ELF-1 (cell line): Measurements from ENCODE around the gene TMEM97.

Experiments used
- DNase-seq: peaks from one replicate; pipeline ENCODE4 v3.0.0-alpha.2; 2016; ENCODE audit warnings: low read depth, low spot score

Gene TMEM97

DNA sequence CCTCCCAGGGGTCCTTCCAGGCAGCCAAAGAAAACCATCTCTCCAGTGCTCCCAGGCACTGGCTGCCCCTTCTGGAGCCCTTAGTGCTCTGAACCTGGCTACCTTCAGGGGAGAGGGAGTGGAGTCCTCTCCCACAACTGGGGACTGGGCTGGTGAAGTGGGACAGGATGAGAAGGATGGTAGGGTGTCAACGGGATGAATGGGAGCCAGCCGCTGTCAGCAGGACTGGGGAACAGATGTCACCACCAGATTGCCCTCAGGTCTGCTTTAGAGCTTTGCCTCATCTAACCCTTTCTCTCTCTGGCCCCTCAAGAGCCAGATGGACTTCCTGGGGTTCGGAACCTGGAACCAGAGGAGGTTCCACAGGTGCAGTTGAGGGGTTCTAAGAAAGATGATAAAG lies 46.5 kb downstream of the TMEM97 start:
- no peak for DNase-seq

DNA sequence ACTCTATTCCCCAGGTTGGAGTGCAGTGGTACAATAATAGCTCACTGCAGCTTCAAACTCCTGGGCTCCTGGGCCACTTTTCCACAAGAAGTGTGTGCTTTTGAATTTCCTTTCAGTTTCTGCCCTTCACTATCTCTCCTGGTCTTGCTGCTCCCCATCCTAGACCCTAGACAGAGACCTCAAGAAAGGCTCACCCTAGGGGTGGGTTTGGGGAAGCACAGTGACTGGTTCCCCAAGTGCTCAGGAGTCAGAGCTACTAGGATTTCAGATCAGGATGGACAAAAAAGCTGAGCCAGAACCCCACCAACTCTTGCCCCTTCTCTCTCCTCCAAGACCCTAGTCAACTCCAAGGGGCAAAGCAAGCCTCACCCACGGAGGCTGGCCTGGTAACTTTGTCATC lies 47.6 kb downstream of the TMEM97 start:
- DNase-seq = no peak

DNA sequence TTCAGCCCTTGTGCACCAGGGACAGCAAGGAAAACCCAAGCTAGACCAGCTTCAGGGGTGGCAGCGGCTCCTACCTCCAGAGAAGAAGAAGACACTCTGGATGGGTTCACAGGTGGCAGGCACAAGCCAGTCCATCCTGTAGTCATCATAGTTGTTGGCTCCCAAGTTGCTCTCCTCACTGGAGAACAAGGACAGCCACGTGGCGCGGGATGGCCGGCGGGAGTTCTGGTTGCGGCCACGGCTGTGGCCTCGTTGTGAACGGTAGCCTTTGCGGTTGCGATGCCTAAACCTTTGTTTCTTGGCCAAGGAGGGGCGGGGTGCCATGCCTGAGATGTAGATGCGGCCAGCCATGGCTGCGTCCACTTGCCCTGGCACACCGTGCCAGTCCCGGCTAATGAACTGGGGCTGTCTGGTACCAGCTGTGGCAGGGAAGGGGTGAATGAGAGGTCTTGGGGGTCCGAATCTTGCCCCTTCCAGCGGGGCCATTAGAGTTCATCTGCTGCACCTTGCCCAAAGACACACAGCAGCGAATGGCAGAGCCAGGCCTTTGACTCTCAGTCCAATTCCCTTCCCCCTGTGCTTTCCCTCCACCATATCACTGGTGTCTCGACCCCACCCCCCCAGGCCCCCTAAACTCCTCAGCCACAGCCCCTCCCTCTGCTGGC lies 48.8 kb downstream of the TMEM97 start:
- DNase-seq = no peak

DNA sequence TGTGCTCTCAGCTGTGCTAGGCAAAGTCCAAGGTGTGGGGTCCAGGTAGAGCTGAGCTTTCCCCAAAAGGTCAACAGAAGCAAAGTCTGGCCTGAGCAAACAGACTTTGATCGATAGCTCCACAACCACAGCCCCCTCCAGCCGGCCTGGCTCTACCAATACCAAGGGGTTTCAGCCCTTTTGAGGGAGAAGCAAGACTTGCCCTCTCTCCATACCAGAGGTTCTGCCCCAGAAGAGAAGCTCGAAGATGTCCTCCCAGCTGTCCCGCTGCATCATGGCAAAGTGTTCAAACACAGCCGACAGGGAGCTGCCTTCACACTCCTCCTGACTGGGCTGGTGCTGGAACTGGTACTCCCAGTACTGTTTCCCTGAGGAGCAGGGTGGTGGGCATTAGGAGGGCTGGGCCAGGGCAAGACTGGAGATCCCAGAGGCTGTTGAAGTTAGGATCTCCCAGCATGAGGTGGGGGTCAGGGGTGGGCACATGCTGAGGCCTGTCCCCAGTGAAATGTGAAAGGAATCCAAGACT lies 49.4 kb downstream of the TMEM97 start:
- DNase-seq = no peak

DNA sequence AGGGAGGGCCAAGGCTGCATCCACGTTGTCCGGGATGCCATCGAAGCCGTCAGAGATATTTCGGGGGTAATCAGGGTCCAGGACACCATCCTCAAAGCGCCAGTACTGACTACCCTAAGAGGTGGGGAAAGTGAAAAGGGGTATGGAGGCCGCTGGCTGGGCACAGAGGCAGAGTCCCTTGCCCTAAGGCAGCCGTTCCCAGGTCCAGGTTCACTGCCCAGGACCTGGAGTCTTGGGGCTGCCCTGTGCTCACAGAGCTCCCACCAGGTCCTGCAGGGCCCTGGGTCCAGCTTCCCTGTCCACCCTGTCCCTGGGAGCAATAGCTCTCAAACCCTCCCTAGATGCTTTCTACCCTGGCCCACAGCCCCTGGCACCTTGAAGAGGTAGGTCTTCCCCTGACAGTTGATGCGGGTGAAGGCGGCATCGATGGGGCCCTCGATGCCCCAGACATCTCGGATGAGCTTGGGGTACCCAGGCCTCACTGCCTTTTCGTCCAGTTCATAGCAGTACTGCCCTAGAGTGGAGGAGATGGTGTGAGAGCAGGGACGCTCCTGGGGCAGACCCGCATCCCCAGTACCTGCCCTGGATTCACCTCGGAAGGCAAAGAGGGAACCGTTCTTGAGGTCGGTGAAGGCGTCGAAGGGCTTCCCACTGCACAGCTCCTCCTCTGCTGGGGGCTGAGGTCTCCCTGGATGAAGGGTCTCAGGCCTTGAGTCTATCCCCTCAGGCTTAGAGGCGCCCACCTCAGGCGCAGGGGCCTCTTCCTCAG lies 50.1 kb downstream of the TMEM97 start:
- no peak for DNase-seq

DNA sequence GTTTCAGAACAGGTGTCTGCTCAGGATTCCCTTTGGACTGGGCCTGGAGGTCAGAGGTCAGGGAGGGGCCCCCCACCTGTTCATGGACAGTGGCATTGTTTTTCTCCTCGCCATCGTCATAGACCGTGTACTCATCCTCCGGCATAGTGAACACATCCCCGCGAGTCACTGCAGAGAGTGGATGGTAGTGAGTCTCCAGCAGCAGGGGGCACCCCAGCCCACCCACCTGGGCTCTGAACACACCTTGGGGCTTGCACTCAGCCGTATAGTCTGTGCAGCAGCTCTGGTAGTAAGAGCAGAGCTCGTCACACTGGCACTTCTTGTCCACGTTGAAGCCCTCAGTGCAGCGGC lies 50.7 kb downstream of the TMEM97 start:
- no peak for DNase-seq

DNA sequence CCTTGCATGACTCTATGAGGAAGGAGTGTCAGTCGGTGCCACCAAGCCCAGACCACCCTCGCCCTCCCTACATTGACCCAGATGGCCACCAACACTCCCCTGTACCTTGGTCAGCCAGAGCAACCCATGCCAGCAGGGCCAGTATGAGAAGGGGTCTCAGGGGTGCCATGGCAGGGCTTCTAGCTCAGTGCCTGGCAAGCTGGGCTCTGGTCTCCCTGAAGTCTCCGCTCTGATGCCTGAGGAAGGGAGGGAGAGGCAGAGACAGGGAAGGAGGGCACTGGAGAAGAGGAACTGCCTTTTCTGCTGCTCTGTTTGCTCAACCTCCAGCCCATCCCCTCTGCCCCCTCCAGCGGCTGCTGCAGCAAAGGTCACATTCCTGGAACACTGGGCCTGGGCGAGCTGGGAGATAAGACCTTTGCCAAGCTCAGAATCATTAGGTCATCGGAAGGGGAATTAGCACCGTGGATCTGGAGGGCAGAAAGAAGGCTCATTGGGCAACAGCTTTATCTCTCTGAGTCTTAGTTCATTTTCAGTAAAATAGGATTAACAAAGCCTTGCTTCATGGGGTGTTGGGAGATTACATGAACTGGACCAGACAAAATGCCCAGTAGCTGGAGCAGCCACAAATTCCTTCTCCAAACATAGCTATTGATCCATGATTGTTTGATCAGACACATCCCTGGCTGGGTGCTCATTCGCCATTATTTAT lies 51.2 kb downstream of the TMEM97 start, which contains the start of gene VTN:
TSS of gene VTN (minus strand) at position 273 of the 709 bp plus-strand sequence. CDS start at position 169, 104 bp downstream.
- peak; percentile 93 for DNase-seq

DNA sequence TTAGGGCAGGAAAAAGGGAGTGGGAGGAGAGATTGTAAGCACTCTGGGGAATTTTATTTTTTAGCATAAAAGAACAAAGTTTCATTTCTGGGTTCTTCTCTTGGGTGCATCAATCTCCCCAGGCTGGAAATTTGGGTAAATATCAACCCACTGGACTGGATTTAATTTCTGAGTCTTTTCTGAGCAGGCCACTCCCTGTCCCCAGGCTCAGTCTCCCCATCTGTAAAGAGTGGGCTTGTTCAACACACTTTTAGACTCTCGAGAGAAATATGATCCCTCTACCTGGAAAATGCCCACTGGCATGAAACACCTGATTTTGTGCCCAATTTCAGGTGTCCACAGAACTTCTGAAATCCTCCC lies 51.7 kb downstream of the TMEM97 start:
- DNase-seq = no peak

DNA sequence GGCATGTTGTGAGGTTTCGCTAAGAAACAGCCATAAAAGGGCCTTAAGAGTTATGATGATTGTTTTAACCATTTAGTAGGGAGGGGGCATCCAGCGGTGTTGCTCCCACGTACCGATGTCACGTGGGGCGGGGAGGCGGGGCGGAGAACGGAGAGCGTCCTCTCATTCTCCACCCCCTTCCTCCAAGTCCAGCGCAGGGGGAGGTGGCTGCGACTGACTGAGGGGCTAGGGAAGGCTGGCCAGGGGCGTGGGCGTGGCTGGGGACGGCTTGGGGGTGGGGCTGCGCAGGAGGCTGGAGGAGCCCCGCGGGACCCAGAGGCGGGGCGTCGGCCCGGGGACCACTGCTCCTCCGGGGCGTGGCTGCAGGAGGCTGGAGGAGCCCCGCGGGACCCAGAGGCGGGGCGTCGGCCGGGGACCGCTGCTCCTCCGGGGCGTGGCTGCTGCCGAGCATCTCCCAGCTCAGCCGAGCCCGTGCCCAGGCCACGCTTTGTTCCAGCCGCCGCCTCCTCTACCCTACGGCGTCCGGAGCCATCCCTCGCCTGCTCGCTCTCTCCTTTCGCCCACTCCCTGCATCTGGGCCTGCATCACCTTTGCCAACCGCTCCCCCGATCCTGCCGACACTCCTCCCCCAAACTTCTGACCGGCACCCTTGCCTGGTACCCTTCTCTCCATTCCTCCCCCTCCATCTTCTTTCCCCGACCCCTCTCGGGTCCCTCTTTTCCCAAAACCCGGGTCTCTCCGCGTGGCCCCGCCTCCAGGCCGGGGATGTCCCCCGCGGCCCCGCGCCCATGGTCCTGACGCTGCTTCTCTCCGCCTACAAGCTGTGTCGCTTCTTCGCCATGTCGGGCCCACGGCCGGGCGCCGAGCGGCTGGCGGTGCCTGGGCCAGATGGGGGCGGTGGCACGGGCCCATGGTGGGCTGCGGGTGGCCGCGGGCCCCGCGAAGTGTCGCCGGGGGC lies 52.5 kb downstream of the TMEM97 start, which contains the start of gene SARM1:
TSS of gene SARM1 (plus strand) at position 450 of the 958 bp plus-strand sequence. CDS start at position 789, 339 bp downstream.
- DNase-seq = peak; percentile 96

DNA sequence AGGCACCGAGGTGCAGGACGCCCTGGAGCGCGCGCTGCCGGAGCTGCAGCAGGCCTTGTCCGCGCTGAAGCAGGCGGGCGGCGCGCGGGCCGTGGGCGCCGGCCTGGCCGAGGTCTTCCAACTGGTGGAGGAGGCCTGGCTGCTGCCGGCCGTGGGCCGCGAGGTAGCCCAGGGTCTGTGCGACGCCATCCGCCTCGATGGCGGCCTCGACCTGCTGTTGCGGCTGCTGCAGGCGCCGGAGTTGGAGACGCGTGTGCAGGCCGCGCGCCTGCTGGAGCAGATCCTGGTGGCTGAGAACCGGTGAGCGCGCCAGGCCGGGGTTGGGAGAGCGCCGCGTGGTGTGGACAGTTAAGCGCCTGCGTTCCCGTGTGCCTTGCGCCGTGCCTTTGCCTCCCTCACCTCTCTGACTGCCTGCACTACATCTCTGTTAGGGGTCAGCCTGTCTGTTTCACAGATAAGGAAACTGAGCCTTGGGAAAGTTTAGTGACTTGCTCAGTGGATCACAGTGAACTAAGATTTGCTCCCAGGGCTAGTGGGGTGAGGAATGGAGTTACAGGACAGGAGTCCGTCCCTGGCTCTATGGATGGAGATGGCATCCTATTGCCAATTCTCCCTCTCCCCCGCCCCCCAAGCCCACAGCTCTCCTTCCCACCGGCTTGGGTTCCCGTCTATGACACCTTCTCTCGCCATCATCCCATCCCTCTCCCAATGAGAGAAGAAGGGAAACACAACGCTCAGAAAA lies 53.4 kb downstream of the TMEM97 start:
- peak; percentile 29 for DNase-seq

DNA sequence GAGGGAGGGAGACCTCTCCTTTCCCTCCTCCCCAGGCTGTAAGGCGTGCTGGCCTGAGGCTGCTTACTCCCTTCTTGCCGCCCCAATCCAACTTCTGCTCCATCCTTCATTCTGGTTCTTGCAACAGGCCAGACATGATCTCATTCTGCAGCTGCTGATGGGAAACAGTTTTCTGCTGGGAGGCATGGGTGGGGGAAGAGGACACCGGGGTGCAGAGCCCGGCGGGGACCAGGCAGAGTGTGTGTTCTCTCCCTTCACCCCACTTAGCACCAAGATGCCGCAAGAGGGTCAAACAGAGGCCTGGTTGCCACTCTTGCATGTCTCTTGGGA lies 53.9 kb downstream of the TMEM97 start:
- no peak for DNase-seq
